ENCODE results near the gene DHODH.
"Not testable (repeated sequence)": the region's sequence is repeated elsewhere in the genome, so short reads cannot be mapped to it uniquely, and the experiment has no call there.

The DHODH gene

GRCh38 chr16:72054254-72054847 is 45.8 kb downstream of the DHODH start, which contains the start of gene HP:
TSS of gene HP (plus strand) at chr16:72054505. CDS start at chr16:72054653, 148 bp downstream.
- DNase-seq, result not testable (repeated sequence)

GRCh38 chr16:72055911-72056310 is 47.4 kb downstream of the DHODH start:
- no peak for DNase-seq

GRCh38 chr16:72057313-72057712 is 48.8 kb downstream of the DHODH start:
- not testable (repeated sequence) for DNase-seq

GRCh38 chr16:72059060-72059459 is 50.5 kb downstream of the DHODH start:
- DNase-seq, result not testable (repeated sequence)

- DNase-seq, result no peak
These were observed 51.9 kb downstream of the DHODH start for GRCh38 chr16:72060405-72060804.

GRCh38 chr16:72061564-72061963 is 53.0 kb downstream of the DHODH start:
- no peak for DNase-seq

GRCh38 chr16:72064361-72064894 is 55.9 kb downstream of the DHODH start:
- DNase-seq, result no peak

GRCh38 chr16:72066747-72067146 is 58.2 kb downstream of the DHODH start:
- no peak for DNase-seq

- no peak for DNase-seq
These were observed 60.4 kb downstream of the DHODH start for GRCh38 chr16:72068930-72069329.

GRCh38 chr16:72072514-72073342 is 64.2 kb downstream of the DHODH start:
- DNase-seq, result no peak

- no peak for DNase-seq
These were observed 65.2 kb downstream of the DHODH start for GRCh38 chr16:72073560-72074230.

GRCh38 chr16:72075067-72075466 is 66.5 kb downstream of the DHODH start:
- not testable (repeated sequence) for DNase-seq

Measured in stimulated activated CD4-positive, alpha-beta T cell treated with anti-CD3 and anti-CD28 coated beads, Interleukin-12 subunit alpha, Interleukin-12 subunit beta, amount 100 ng/mL, for 4 hours (primary cell).